HCT116 (cell line): Measurements from ENCODE around the gene APOL3. TPM values are rescaled to one million over a fixed set of nuclear protein-coding genes. Genes with fewer than 3 reads are reported as not detected.

Experiments used
- ATAC-seq: fragments of 200-7000 bp; cut with Tn5 transposase; 2 replicates; pipeline ENCODE4 v1.9.1; 2020; ENCODE audit warnings: mild to moderate bottlenecking, moderate library complexity
- BruUV-seq: library from RNA; stranded (reverse); fragments of 400-500 nt; replicated peaks from 2 replicates; lab custom pipeline; 2021; lab: Mats Ljungman, UMichigan
- CTCF ChIA-PET: fragments of 300-600 bp; sonication (Branson Sonifier 250); formaldehyde crosslinking; loops from one replicate; lab custom pipeline; 2021; ENCODE audit warnings: antibody characterized with exemption; lab: Charles Lee
- POLR2A ChIA-PET: fragments of 300-600, 350-600 bp; sonication (Branson Sonifier 250); formaldehyde crosslinking; loops from one replicate; lab custom pipeline; 2021; ENCODE audit warnings: antibody characterized with exemption; lab: Charles Lee
- RAD21 ChIA-PET, 2 experiments: fragments of 300-600 bp; sonication (Branson Sonifier 250); formaldehyde crosslinking; loops; one replicate each; lab custom pipeline; 2023; ENCODE audit warnings: low total read pairs in 2 of 2; ENCODE audit not compliant: uncharacterized antibody in 2 of 2, unreplicated experiment in 2 of 2, low non-redundant PET in 1 of 2; lab: Charles Lee
- DNase-seq: peaks from one replicate; pipeline ENCODE4 v3.0.0-alpha.2; 2010; ENCODE audit warnings: low read depth, low spot score
- H2AFZ ChIP-seq: fragments of 200-600 bp; shearing (Covaris generic), sonication (generic); 2 replicates; pipeline ENCODE4 v1.6.1; 2017; ENCODE audit warnings: low read depth, mixed run types, mixed read lengths, antibody characterized with exemption, low read length; ENCODE audit not compliant: poor library complexity, severe bottlenecking
- H3K27ac ChIP-seq: 2 replicates; pipeline ENCODE4 v1.5.1; 2012; ENCODE audit warnings: low read depth, low read length
- H3K27me3 ChIP-seq: fragments of 200-600 bp; sonication (generic); 2 replicates; pipeline ENCODE4 v1.6.1; 2016; ENCODE audit warnings: mixed run types, low read length, mixed read lengths; ENCODE audit not compliant: insufficient read depth
- H3K36me3 ChIP-seq, 2 experiments: fragments of 200-500 bp in 1 of 2; fragments of 200-600 bp in 1 of 2; sonication (Bioruptor generic) in 1 of 2; sonication (generic) in 1 of 2; 2 replicates each; pipeline versions ENCODE4 v1.5.1 to v1.6.1; 2014 to 2016; ENCODE audit warnings: low read length in 2 of 2, inconsistent platforms in 1 of 2, mixed read lengths in 1 of 2, mixed run types in 1 of 2; ENCODE audit not compliant: insufficient read depth in 2 of 2, control insufficient read depth in 1 of 2
- H3K4me1 ChIP-seq, 2 experiments: fragments of 200-600 bp in 1 of 2; sonication (generic) in 1 of 2; 2 replicates each; pipeline versions ENCODE4 v1.5.1 to v1.6.1; 2012 to 2017; ENCODE audit warnings: low read length in 2 of 2, inconsistent platforms in 1 of 2, mild to moderate bottlenecking in 1 of 2, mixed read lengths in 1 of 2, mixed run types in 1 of 2, moderate library complexity in 1 of 2; ENCODE audit not compliant: insufficient read depth in 2 of 2, control insufficient read depth in 1 of 2
- H3K4me2 ChIP-seq: fragments of 200-600 bp; sonication (generic); 2 replicates; pipeline ENCODE4 v1.6.1; 2017; ENCODE audit warnings: mixed run types, low read length, mixed read lengths
- H3K4me3 ChIP-seq, 2 experiments: fragments of 200-600 bp in 1 of 2; sonication (generic) in 1 of 2; replicated peaks in 1 of 2; 2 replicates each; pipeline ENCODE4 v1.5.1; 2011 to 2016; ENCODE audit warnings: low read length in 2 of 2, control low read depth in 1 of 2, low read depth in 1 of 2, mild to moderate bottlenecking in 1 of 2, mixed read lengths in 1 of 2, mixed run types in 1 of 2
- H3K79me2 ChIP-seq: fragments of 200-600 bp; sonication (generic); 2 replicates; pipeline ENCODE4 v1.6.1; 2017; ENCODE audit warnings: mild to moderate bottlenecking, mixed run types, low read length, moderate library complexity, mixed read lengths; ENCODE audit not compliant: insufficient read depth
- H3K9ac ChIP-seq: fragments of 200-600 bp; sonication (generic); 2 replicates; pipeline ENCODE4 v1.6.1; 2016; ENCODE audit warnings: low read length, mixed read lengths
- H3K9me2 ChIP-seq: fragments of 200-600 bp; sonication (generic), shearing (Covaris generic); 2 replicates; pipeline ENCODE4 v1.6.1; 2017; ENCODE audit warnings: mixed run types, mild to moderate bottlenecking, moderate library complexity; ENCODE audit not compliant: insufficient read depth
- H3K9me3 ChIP-seq, 2 experiments: fragments of 200-500 bp in 1 of 2; fragments of 200-600 bp in 1 of 2; sonication (Bioruptor generic) in 1 of 2; sonication (generic) in 1 of 2; 2 replicates each; pipeline ENCODE4 v1.6.1; 2014 to 2017; ENCODE audit warnings: low read length in 2 of 2, mixed read lengths in 2 of 2, inconsistent platforms in 1 of 2, low read depth in 1 of 2, mild to moderate bottlenecking in 1 of 2, mixed run types in 1 of 2, moderate library complexity in 1 of 2; ENCODE audit not compliant: control insufficient read depth in 1 of 2, insufficient read depth in 1 of 2
- H4K20me1 ChIP-seq: fragments of 200-600 bp; sonication (generic), shearing (Covaris generic); 2 replicates; pipeline ENCODE4 v1.6.1; 2017; ENCODE audit warnings: mixed run types, mild to moderate bottlenecking, moderate library complexity; ENCODE audit not compliant: insufficient read depth
- ELF1 ChIP-seq: IDR thresholded peaks from 2 replicates; pipeline ENCODE4 v1.6.1; 2012; ENCODE audit warnings: low read depth, borderline replicate concordance
- EZH2 ChIP-seq: fragments of 200-600 bp; sonication (generic); IDR thresholded peaks from 2 replicates; pipeline ENCODE4 v1.6.1; 2017; ENCODE audit warnings: antibody characterized with exemption, mixed run types
- EZH2phosphoT487 ChIP-seq: fragments of 200-600 bp; IDR thresholded peaks from 2 replicates; pipeline ENCODE4 v1.6.1; 2018; ENCODE audit warnings: antibody characterized with exemption, borderline replicate concordance
- POLR2AphosphoS5 ChIP-seq: IDR thresholded peaks from 2 replicates; pipeline ENCODE4 v1.6.1; 2011; ENCODE audit warnings: mild to moderate bottlenecking, low read depth, low read length, moderate library complexity
- RAD21 ChIP-seq: IDR thresholded peaks from 2 replicates; pipeline ENCODE4 v1.6.1; 2012; ENCODE audit warnings: low read depth, mild to moderate bottlenecking
- SP1 ChIP-seq: IDR thresholded peaks from 2 replicates; pipeline ENCODE4 v1.6.1; 2012; ENCODE audit warnings: low read depth
- SRF ChIP-seq: IDR thresholded peaks from 2 replicates; pipeline ENCODE4 v1.6.1; 2012; ENCODE audit warnings: low read depth
- TCF7L2 ChIP-seq: IDR thresholded peaks from 2 replicates; pipeline ENCODE4 v1.7.0; 2011; ENCODE audit warnings: borderline replicate concordance, inconsistent platforms; ENCODE audit not compliant: insufficient read depth, insufficient read length; ENCODE audit errors: extremely low read depth
- YY1 ChIP-seq: IDR thresholded peaks from 2 replicates; pipeline ENCODE4 v1.6.1; 2011; ENCODE audit warnings: low read length, low read depth, moderate library complexity, mild to moderate bottlenecking; ENCODE audit not compliant: insufficient replicate concordance; ENCODE audit errors: extremely low read depth
- ZFX ChIP-seq: fragments of 450-650 bp; IDR thresholded peaks from 2 replicates; pipeline ENCODE4 v1.6.1; 2017
- ZNF274 ChIP-seq: fragments of 200-500 bp; sonication (Bioruptor generic); IDR thresholded peaks from 2 replicates; pipeline ENCODE4 v1.6.1; 2014; ENCODE audit warnings: mild to moderate bottlenecking, low read depth, low read length, inconsistent platforms
- intact Hi-C: fragments of 100-400 bp; cut with micrococcal nuclease; formaldehyde crosslinking; loops from 2 replicates; pipeline ENCODE4 v1.10.0; 2022
- total RNA-seq: library from RNA; stranded (reverse); gene quantifications from one replicate; pipeline ENCODE4 v1.2.1, GENCODE V29; 2021; ENCODE audit not compliant: unreplicated experiment
- TF ChIP-seq, protein P1 (sequence below): IDR thresholded peaks from 2 replicates; pipeline ENCODE4 v1.6.1; 2012
- TF ChIP-seq, protein P2 (sequence below): IDR thresholded peaks from 2 replicates; pipeline ENCODE4 v1.6.1; 2012

APOL3 gene
- total RNA-seq, 1 experiment from 2014 or later, result 0.49 TPM

DNA sequence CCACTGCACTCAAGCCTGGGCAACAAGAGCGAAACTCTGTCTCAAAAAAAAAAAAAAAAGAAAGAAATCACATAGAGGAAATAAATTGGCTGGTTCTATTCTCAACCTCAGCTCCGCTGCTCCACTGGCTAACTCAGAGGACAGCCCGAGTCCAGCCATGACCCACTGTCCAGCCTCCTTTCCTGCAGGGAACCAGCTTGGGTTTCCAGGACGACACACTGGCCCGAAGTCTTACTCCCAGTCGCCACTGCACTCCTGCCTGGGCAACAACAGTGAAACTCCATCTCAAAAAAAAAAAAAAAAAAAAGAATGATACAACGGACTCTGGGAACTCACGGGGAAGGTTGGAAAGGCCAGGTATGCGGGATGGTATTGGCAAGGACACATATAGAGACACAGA is 31.5 kb downstream of the APOL3 start:
- no peaks in the 10 kb centered on the region for H3K79me2 ChIP-seq
- ATAC-seq (no peak), DNase-seq (no peak)
- H3K9ac ChIP-seq, result no peak overlapping the region
- TF ChIP-seq TCF7L2 (no peak), EZH2phosphoT487 (no peak), POLR2AphosphoS5 (no peak), EZH2 (no peak), ZNF274 (no peak), ELF1 (no peak), SRF (no peak), ZFX (no peak), YY1 (no peak), SP1 (no peak), RAD21 (no peak)
- TF ChIP-seq, protein P1, sequence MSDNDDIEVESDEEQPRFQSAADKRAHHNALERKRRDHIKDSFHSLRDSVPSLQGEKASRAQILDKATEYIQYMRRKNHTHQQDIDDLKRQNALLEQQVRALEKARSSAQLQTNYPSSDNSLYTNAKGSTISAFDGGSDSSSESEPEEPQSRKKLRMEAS, result no peak
- TF ChIP-seq, protein P2, sequence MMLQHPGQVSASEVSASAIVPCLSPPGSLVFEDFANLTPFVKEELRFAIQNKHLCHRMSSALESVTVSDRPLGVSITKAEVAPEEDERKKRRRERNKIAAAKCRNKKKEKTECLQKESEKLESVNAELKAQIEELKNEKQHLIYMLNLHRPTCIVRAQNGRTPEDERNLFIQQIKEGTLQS, result no peak
- H4K20me1 ChIP-seq, result no peaks in the 10 kb centered on the region
- H3K4me1 ChIP-seq, result peaks cover 0 to 3% of the 10 kb centered on the region in 2 experiments; a peak in 1 of 4 replicates
- BruUV-seq, result no TSS peak
- ChIA-PET POLR2A (no interaction called here), RAD21 (no interaction called here), CTCF (no interaction called here)
- no peak overlapping the region for H3K4me2 ChIP-seq
- H3K36me3 ChIP-seq, result no peaks in the 10 kb centered on the region
- intact Hi-C loops, result loop anchor here (10.0 kb wide), 1 partner anchor 694 kb away; no protein-coding TSS in a partner anchor
- no peak overlapping the region for H3K4me3 ChIP-seq
- H3K27ac ChIP-seq, result no peak overlapping the region
- H3K27me3 ChIP-seq, result peaks cover 30% of the 10 kb centered on the region
- H2AFZ ChIP-seq, result no peak overlapping the region
- no peaks in the 10 kb centered on the region for H3K9me2 ChIP-seq
- no peaks in the 10 kb centered on the region for H3K9me3 ChIP-seq
